ENCODE data around the gene C11orf16.

DNA sequence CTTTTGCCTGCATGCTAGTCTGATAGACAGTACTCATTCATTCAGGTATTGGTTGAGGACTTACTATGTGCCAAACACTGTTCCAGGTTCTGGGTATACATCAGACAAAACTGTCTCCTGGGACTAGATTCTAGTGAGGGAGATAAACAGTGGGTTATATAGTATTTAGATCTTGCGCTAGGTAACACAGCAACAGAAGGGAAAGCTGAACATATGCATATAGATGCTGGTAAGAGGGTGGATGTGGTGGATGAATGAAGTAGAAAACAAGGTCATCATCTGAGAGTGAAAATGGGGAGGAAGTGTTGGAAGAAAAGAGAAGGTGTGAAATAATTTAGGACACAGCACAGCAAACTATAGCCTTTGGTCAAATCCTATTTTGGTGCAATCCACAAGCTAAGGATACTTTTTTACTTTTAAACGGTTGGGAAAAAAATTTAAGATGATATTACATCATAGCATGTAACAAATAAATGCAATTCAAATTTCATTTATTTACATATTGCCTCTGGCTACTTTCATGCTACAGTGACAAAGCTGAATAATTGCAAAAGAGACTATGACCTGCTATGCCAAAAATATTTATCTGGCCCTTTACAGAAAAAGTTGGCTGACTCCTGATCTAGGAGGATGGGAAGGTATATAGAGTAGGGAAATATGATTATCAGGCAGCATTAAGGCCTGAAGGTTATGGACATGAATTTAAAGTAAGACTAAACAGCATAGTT is 38.6 kb upstream of the C11orf16 start:
- TF ChIP-seq POLR2A (IDR thresholded peaks at IDR 0.05): no peak
- no peak for TF ChIP-seq EP300 (IDR thresholded peaks at IDR 0.05; ENCODE audit: low read depth)

Data from transverse colon (tissue), 1 donor.